NCI-H187 treated with DMSO at 0.1 percent for 48 hours (cell line): ENCODE data around the gene DENND4C.
"Not testable (repeated sequence)": the region's sequence is repeated elsewhere in the genome, so short reads cannot be mapped to it uniquely, and the experiment has no call there.

ENCODE experiments used
- DNase-seq: peaks from one replicate; lab custom pipeline; 2025; lab: John Stamatoyannopoulos, UW

DENND4C gene

DNA sequence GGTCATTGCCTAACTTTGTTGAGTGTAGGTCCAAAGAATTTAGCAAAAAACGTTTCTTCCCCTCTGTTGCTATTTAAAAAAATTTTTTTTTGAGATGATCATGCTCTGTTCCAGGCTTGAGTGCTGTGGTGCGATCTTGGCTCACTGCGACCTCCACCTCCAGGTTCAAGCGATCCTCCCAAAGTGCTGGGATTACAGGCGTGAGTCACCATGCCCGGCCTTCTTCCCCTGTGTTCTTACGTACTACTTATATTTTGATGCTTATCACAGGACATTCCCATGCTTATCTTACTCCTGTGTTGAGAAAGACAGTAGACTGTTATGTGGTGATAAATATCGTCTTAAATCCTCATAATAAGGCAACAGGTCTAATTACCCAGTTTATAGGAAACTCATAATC lies 180.8 kb downstream of the DENND4C start:
- DNase-seq: no peak

DNA sequence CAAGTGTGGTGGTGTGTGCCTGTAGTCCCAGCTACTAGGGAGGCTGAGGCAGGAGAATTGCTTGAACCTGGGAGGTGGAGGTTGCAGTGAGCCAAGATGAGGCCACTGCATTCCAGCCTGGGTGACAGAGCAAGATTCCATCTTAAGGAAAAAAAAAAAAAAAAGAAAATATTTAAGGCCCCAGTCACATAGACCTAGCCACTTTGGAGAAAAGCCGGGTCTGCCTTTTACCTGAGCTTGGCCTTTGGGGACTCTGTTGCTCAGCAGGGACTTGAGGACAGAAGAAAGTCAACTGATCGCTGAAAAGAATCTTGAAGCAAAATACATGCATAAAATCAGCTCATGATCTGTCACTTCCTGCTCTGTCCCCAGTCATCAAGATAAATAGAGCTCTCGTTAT lies 183.0 kb downstream of the DENND4C start:
- not testable (repeated sequence) for DNase-seq

DNA sequence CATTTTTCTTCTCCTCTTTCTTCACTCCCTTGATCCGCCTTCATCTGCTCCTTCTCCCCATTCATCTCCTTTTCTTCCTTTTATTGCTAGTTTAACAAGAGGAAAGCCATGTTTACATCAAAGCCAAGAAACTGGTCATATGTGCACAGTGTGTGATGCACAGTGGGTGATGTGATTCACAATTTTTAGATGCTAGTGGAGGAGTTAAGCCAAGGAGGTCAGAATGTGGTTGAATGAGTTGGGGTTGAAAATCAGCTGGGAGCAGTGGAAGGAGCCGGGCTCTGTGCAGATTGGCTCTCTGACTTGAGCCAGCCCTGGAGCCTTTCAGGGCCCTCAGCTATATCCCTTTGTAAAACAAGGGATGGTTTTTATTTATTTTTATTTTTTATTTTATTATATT lies 185.7 kb downstream of the DENND4C start:
- DNase-seq: no peak

DNA sequence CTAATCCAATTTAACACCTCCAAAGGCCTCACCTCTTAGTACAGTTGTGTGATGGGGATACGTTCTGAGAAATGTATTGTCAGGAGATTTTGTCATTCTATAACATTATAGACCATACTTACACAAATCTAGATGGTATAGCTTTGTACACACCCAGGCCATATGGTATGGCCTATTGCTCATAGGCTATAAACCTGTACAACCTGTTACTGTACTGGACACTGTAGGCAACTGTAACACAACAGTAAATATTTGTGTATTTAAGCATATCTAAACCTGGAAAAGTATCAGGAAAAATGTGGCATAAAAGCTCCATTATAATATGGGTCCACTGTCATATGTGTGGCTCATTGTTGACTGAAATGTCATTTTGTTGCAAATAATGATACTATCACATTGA lies 190.4 kb downstream of the DENND4C start:
- no peak for DNase-seq
